Pancreas (tissue), 10 donors: ENCODE data around the gene MTARC1. TPM values are rescaled to one million over a fixed set of nuclear protein-coding genes. Genes with fewer than 3 reads are reported as not detected.

Experiments used
- ATAC-seq, 4 donors: fragments of 200-7000 bp; cut with Tn5 transposase; one replicate each; pipeline versions ENCODE4 v1.8.0 to v1.9.1; 2020; ENCODE audit warnings: mild to moderate bottlenecking in 4 of 4, moderate library complexity in 4 of 4
- DNase-seq, 6 donors: peaks; one replicate each; pipeline ENCODE4 v3.0.0-alpha.2; 2020
- FAIRE-seq: peaks from 2 replicates; lab custom pipeline; 2012; peaks lifted over from hg19 to GRCh38; lab: Jason Lieb, UNC
- H3K27ac ChIP-seq, 4 donors: fragments of 200-600 bp; sonication (generic); 1 replicate in 3 of 4; 2 replicates in 1 of 4; pipeline versions ENCODE4 v1.5.0 to v1.8.0; 2020
- H3K27me3 ChIP-seq, 4 donors: fragments of 200-600 bp; one replicate each; pipeline ENCODE4 v1.8.0; 2021
- H3K36me3 ChIP-seq, 3 donors: fragments of 200-600 bp; sonication (generic) in 1 of 3; one replicate each; pipeline versions ENCODE4 v1.5.0 to v1.8.0; 2020 to 2021
- H3K4me1 ChIP-seq, 3 donors: fragments of 200-600 bp; one replicate each; pipeline ENCODE4 v1.8.0; 2021
- H3K4me3 ChIP-seq, 4 donors: fragments of 200-600 bp; sonication (generic) in 2 of 4; one replicate each; pipeline versions ENCODE4 v1.5.0 to v1.8.0; 2020 to 2021
- H3K9me3 ChIP-seq, 4 donors: fragments of 200-600 bp; one replicate each; pipeline ENCODE4 v1.8.0; 2021
- CTCF ChIP-seq, 4 donors: fragments of 200-600 bp; sonication (generic) in 3 of 4; IDR thresholded peaks; one replicate each; pipeline versions ENCODE4 v1.5.0 to v1.8.0; 2021; ENCODE audit warnings: antibody characterized with exemption in 4 of 4
- WGBS, 2 donors: extraction: QIAGEN DNeasy Blood & Tissue Kit; methylation state at CpG; one replicate each; pipeline ENCODE4 v1.1.7; 2013; 5-methylcytosine and 5-hydroxymethylcytosine counted together
- intact Hi-C, 3 donors: fragments of 100-400 bp; cut with DNase I; formaldehyde crosslinking; loops; one replicate each; pipeline versions ENCODE4 v1.11.1 to v1.14.2; 2022
- polyA plus RNA-seq, 2 donors: library from polyadenylated mRNA; stranded (reverse); fragments of 200-250 nt; gene quantifications; one replicate each; pipeline ENCODE4 v1.2.3, GENCODE V29; 2013
- total RNA-seq, 6 donors: library from RNA; stranded (reverse); fragmentation: NEBNext Ultra II Directional in 4 of 6; extraction: Animal tissue kit (Norgen Biotek cat#: 25700) in 4 of 6; gene quantifications; one replicate each; pipeline versions ENCODE4 v1.2.1 to v1.2.4, GENCODE V29; 2021 to 2023
- donor health status: healthy with polysubstance abuse.
- donor health status: DM: no; HTN: no; CAD: no; lungs with moderate emphysema.
- donor health status: DM: no; HTN: no; CAD: no.
- donor health status: control.
- donor health status: control.
- donor health status: Bipolar disorder and iron deficiency.
- donor health status: DM: yes; HTN: yes; CAD: no.
- donor health status: DM: no; HTN: no; CAD: no.
- donor health status: DM: no; HTN: no; CAD: no.
- donor health status: DM: yes; HTN: yes; CAD: no.

The MTARC1 gene
- total and polyA plus RNA-seq, 8 donors, result 2.5 to 10.8 (median 7.1) TPM

- intact Hi-C loops, result no loop called here
- Histone ChIP-seq H3K36me3 (no peaks in the 10 kb centered on the region), H3K4me3 (no peak overlapping the region), H3K27me3 (no peaks in the 10 kb centered on the region), H3K4me1 (no peaks in the 10 kb centered on the region), H3K9me3 (no peaks in the 10 kb centered on the region), H3K27ac (no peak overlapping the region)
- TF ChIP-seq CTCF (IDR thresholded peaks at IDR 0.05), result no peak
- DNase-seq, result no peak
- peak in 3 of 4 donors; percentile 64 to 71 (median 65) for ATAC-seq
- 71 to 73% methylated on average over 14 of the region's 14 CpGs for WGBS, 2 donors
- peak; percentile 95 for FAIRE-seq
These were observed 31.9 kb downstream of the MTARC1 start for GRCh38 chr1:220818421-220819173.

- ATAC-seq (no peak), DNase-seq (no peak), FAIRE-seq (peak; percentile 59)
- no peak overlapping the region for H3K4me3 ChIP-seq
- no peak overlapping the region for H3K27ac ChIP-seq
- no peaks in the 10 kb centered on the region for H3K4me1 ChIP-seq
- H3K9me3 ChIP-seq, result no peaks in the 10 kb centered on the region
- H3K27me3 ChIP-seq, result no peaks in the 10 kb centered on the region
- intact Hi-C loops, result no loop called here
- TF ChIP-seq CTCF (IDR thresholded peaks at IDR 0.05), result no peak
- H3K36me3 ChIP-seq, result no peaks in the 10 kb centered on the region
- WGBS, 2 donors, result 75 to 83% methylated on average over 1 of the region's 1 CpG
These were observed 32.8 kb downstream of the MTARC1 start for GRCh38 chr1:220819467-220820026.

GRCh38 chr1:220824031-220824989 is 37.6 kb downstream of the MTARC1 start:
- Histone ChIP-seq H3K36me3 (no peaks in the 10 kb centered on the region), H3K9me3 (no peaks in the 10 kb centered on the region), H3K4me3 (no peak overlapping the region), H3K27ac (no peak overlapping the region), H3K4me1 (no peaks in the 10 kb centered on the region), H3K27me3 (no peaks in the 10 kb centered on the region)
- intact Hi-C loops, result no loop called here
- TF ChIP-seq CTCF (IDR thresholded peaks at IDR 0.05), result no peak
- WGBS, 2 donors, result 74 to 76% methylated on average over 9 of the region's 9 CpGs
- no peak for ATAC-seq
- no peak for DNase-seq
- no peak for FAIRE-seq

GRCh38 chr1:220825819-220826551 is 39.3 kb downstream of the MTARC1 start:
- FAIRE-seq (no peak), ATAC-seq (no peak), DNase-seq (no peak)
- 57 to 59% methylated on average over 6 of the region's 6 CpGs for WGBS, 2 donors
- intact Hi-C loops, result no loop called here
- no peak for TF ChIP-seq CTCF (IDR thresholded peaks at IDR 0.05)
- Histone ChIP-seq H3K27ac (no peak overlapping the region), H3K27me3 (no peaks in the 10 kb centered on the region), H3K4me3 (no peak overlapping the region), H3K36me3 (no peaks in the 10 kb centered on the region), H3K4me1 (no peaks in the 10 kb centered on the region), H3K9me3 (no peaks in the 10 kb centered on the region)
